ENCODE measurements around the gene TSPY4.
"Not testable (repeated sequence)": the region's sequence is repeated elsewhere in the genome, so short reads cannot be mapped to it uniquely, and the experiment has no call there.

TSPY4 gene

GRCh38 chrY:9337164-9337563 lies at the start of gene TSPY4:
Gene TSPY4, plus strand, starts transcription at chrY:9337464. Its CDS starts 46 bp downstream, at chrY:9337510.
- DNase-seq (ENCODE audit: low read depth in 2 of 2): not testable (repeated sequence)

- no peak for DNase-seq (ENCODE audit: low read depth in 2 of 2)
These were observed 16.3 kb upstream of the TSPY4 start for GRCh38 chrY:9320996-9321395.

GRCh38 chrY:9357497-9357896 lies 20.2 kb downstream of the TSPY4 start, which contains the start of gene TSPY8:
Gene TSPY8, plus strand, starts transcription at chrY:9357797. Its CDS starts 46 bp downstream, at chrY:9357843.
- DNase-seq (ENCODE audit: low read depth in 2 of 2): not testable (repeated sequence)

All from activated CD8-positive, alpha-beta memory T cell treated with anti-CD3 and anti-CD28 coated beads for 4 hours (primary cell).